Left kidney (tissue), 8 donors: ENCODE results near the gene PLS3. TPM values are rescaled to one million over a fixed set of nuclear protein-coding genes. Genes with fewer than 3 reads are reported as not detected.
A peak's percentile ranks its signal among the peaks of the same experiment; 100 is the strongest.
"Not testable (repeated sequence)": the region's sequence is repeated elsewhere in the genome, so short reads cannot be mapped to it uniquely, and the experiment has no call there.

ENCODE experiments used
- DNase-seq: peaks from one replicate; pipeline ENCODE4 v3.0.0-alpha.2; 2013
- long read RNA-seq, 8 donors: transcript quantifications; one replicate each; lab custom pipeline, GENCODE V29; 2026
- polyA plus RNA-seq: library from polyadenylated mRNA; unstranded; fragments of 120-200 nt; gene quantifications from one replicate; pipeline ENCODE4 v1.2.1, GENCODE V29; 2013; ENCODE audit not compliant: insufficient read length

Gene PLS3
- 267 TPM for polyA plus RNA-seq
- long read RNA-seq, donor 1, transcript PLS3-202 (16 exons, 3,280 nt) = major isoform, 30 of 49 reads
- long read RNA-seq, donor 1, partial matches to known transcripts = 18 of 49 reads
- long read RNA-seq, donor 1, other reads (novel, unspliced or antisense) = 0 of 49 reads
- long read RNA-seq, donor 2, transcript PLS3-202 (16 exons, 3,280 nt) = major isoform, 32 of 62 reads
- long read RNA-seq, donor 2, partial matches to known transcripts = 30 of 62 reads
- long read RNA-seq, donor 2, other reads (novel, unspliced or antisense) = 0 of 62 reads
- long read RNA-seq, donor 3, transcript PLS3-202 (16 exons, 3,280 nt) = major isoform, 21 of 40 reads
- long read RNA-seq, donor 3, partial matches to known transcripts = 18 of 40 reads
- long read RNA-seq, donor 3, other reads (novel, unspliced or antisense) = 0 of 40 reads
- long read RNA-seq, donor 4 = 0 reads
- long read RNA-seq, donor 5, transcript PLS3-202 (16 exons, 3,280 nt) = major isoform, 52 of 123 reads
- long read RNA-seq, donor 5, partial matches to known transcripts = 71 of 123 reads
- long read RNA-seq, donor 5, other reads (novel, unspliced or antisense) = 0 of 123 reads
- long read RNA-seq, donor 6, transcript PLS3-202 (16 exons, 3,280 nt) = major isoform, 10 of 18 reads
- long read RNA-seq, donor 6, partial matches to known transcripts = 8 of 18 reads
- long read RNA-seq, donor 6, other reads (novel, unspliced or antisense) = 0 of 18 reads
- long read RNA-seq, donor 7, transcript PLS3-202 (16 exons, 3,280 nt) = major isoform, 48 of 122 reads
- long read RNA-seq, donor 7, partial matches to known transcripts = 74 of 122 reads
- long read RNA-seq, donor 7, other reads (novel, unspliced or antisense) = 0 of 122 reads
- long read RNA-seq, donor 8, transcript PLS3-202 (16 exons, 3,280 nt) = major isoform, 24 of 34 reads
- long read RNA-seq, donor 8, partial matches to known transcripts = 10 of 34 reads
- long read RNA-seq, donor 8, other reads (novel, unspliced or antisense) = 0 of 34 reads

- DNase-seq = peak; percentile 72
Measured at GRCh38 chrX:115560978-115561604, at the start of gene PLS3. TSS of gene PLS3 (plus strand) at chrX:115561174. CDS start at chrX:115610251, 49,077 bp downstream.

GRCh38 chrX:115518113-115518512, 42.9 kb upstream of the PLS3 start:
- no peak for DNase-seq

GRCh38 chrX:115521741-115522140, 39.2 kb upstream of the PLS3 start:
- DNase-seq = no peak

GRCh38 chrX:115522952-115523351, 38.0 kb upstream of the PLS3 start:
- DNase-seq = no peak

- DNase-seq = no peak
Measured at GRCh38 chrX:115525486-115525885, 35.5 kb upstream of the PLS3 start.

GRCh38 chrX:115531818-115532403, 29.1 kb upstream of the PLS3 start:
- no peak for DNase-seq

- no peak for DNase-seq
Measured at GRCh38 chrX:115533485-115533884, 27.5 kb upstream of the PLS3 start.

GRCh38 chrX:115534383-115534782, 26.6 kb upstream of the PLS3 start:
- DNase-seq = no peak

- no peak for DNase-seq
Measured at GRCh38 chrX:115535421-115535820, 25.6 kb upstream of the PLS3 start.

GRCh38 chrX:115535844-115536243, 25.1 kb upstream of the PLS3 start:
- DNase-seq = no peak

- DNase-seq = no peak
Measured at GRCh38 chrX:115539841-115540240, 21.1 kb upstream of the PLS3 start.

GRCh38 chrX:115541045-115541444, 19.9 kb upstream of the PLS3 start:
- DNase-seq = not testable (repeated sequence)

- DNase-seq = no peak
Measured at GRCh38 chrX:115547448-115547847, 13.5 kb upstream of the PLS3 start.

GRCh38 chrX:115549008-115549407, 12.0 kb upstream of the PLS3 start:
- no peak for DNase-seq

- no peak for DNase-seq
Measured at GRCh38 chrX:115553171-115553570, 7.8 kb upstream of the PLS3 start.

GRCh38 chrX:115559672-115560071, 1.3 kb upstream of the PLS3 start:
- no peak for DNase-seq

GRCh38 chrX:115560211-115560977, 580 bp upstream of the PLS3 start:
- DNase-seq = no peak

GRCh38 chrX:115561605-115562479, 868 bp downstream of the PLS3 start:
- peak; percentile 38 for DNase-seq

GRCh38 chrX:115562480-115562847, 1.5 kb downstream of the PLS3 start:
- DNase-seq = no peak

GRCh38 chrX:115563633-115564162, 2.7 kb downstream of the PLS3 start:
- no peak for DNase-seq
